ENCODE measurements around the gene CBX3. TPM values are rescaled to one million over a fixed set of nuclear protein-coding genes. Genes with fewer than 3 reads are reported as not detected.
"Not testable (repeated sequence)": the region's sequence is repeated elsewhere in the genome, so short reads cannot be mapped to it uniquely, and the experiment has no call there.

CBX3 gene
- total RNA-seq, 6 experiments from 2014 or later = 115 to 150 (median 140) TPM

GRCh38 chr7:26182283-26182682 lies 19.3 kb upstream of the CBX3 start:
- Mint-ChIP-seq H3K4me3 (no peak overlapping the region), H3K4me1 (ENCODE audit: low read depth) (peaks cover 45% of the 10 kb centered on the region), H3K27me3 (ENCODE audit: insufficient read depth) (peaks cover 7% of the 10 kb centered on the region), H3K9me3 (no peaks in the 10 kb centered on the region), H3K27ac (peak overlapping the region; percentile 28), H3K36me3 (ENCODE audit: low read depth) (peaks cover 35% of the 10 kb centered on the region)
- no peak for DNase-seq
- TF ChIP-seq, protein P1, sequence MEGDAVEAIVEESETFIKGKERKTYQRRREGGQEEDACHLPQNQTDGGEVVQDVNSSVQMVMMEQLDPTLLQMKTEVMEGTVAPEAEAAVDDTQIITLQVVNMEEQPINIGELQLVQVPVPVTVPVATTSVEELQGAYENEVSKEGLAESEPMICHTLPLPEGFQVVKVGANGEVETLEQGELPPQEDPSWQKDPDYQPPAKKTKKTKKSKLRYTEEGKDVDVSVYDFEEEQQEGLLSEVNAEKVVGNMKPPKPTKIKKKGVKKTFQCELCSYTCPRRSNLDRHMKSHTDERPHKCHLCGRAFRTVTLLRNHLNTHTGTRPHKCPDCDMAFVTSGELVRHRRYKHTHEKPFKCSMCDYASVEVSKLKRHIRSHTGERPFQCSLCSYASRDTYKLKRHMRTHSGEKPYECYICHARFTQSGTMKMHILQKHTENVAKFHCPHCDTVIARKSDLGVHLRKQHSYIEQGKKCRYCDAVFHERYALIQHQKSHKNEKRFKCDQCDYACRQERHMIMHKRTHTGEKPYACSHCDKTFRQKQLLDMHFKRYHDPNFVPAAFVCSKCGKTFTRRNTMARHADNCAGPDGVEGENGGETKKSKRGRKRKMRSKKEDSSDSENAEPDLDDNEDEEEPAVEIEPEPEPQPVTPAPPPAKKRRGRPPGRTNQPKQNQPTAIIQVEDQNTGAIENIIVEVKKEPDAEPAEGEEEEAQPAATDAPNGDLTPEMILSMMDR (IDR thresholded peaks at IDR 0.05) = no peak

GRCh38 chr7:26182706-26183105 lies 18.8 kb upstream of the CBX3 start:
- TF ChIP-seq, protein P1 (IDR thresholded peaks at IDR 0.05) = no peak
- no peak overlapping the region for H3K4me3 Mint-ChIP-seq
- peaks cover 7% of the 10 kb centered on the region for H3K27me3 Mint-ChIP-seq (ENCODE audit: insufficient read depth)
- no peaks in the 10 kb centered on the region for H3K9me3 Mint-ChIP-seq
- no peak for DNase-seq
- peaks cover 48% of the 10 kb centered on the region for H3K4me1 Mint-ChIP-seq (ENCODE audit: low read depth)
- H3K27ac Mint-ChIP-seq = peak overlapping the region; percentile 32
- peaks cover 39% of the 10 kb centered on the region for H3K36me3 Mint-ChIP-seq (ENCODE audit: low read depth)

- no peak for DNase-seq
- peaks cover 57% of the 10 kb centered on the region for H3K4me1 Mint-ChIP-seq (ENCODE audit: low read depth)
- no peaks in the 10 kb centered on the region for H3K9me3 Mint-ChIP-seq
- H3K36me3 Mint-ChIP-seq (ENCODE audit: low read depth) = peaks cover 49% of the 10 kb centered on the region
- TF ChIP-seq, protein P1 (IDR thresholded peaks at IDR 0.05) = 0 out of 2 replicates have a peak, but pooled peaks have one; percentile 12
- no peak overlapping the region for H3K4me3 Mint-ChIP-seq
- H3K27me3 Mint-ChIP-seq (ENCODE audit: insufficient read depth) = peaks cover 7% of the 10 kb centered on the region
- H3K27ac Mint-ChIP-seq = peak overlapping the region; percentile 76
These were observed 17.8 kb upstream of the CBX3 start for GRCh38 chr7:26183545-26184280.

- H3K27me3 Mint-ChIP-seq (ENCODE audit: insufficient read depth); DNase-seq; H3K4me3 Mint-ChIP-seq; H3K9me3 Mint-ChIP-seq: not testable (repeated sequence)
- Mint-ChIP-seq H3K36me3 (ENCODE audit: low read depth) (peaks cover 56% of the 10 kb centered on the region), H3K27ac (peak overlapping the region; percentile 76), H3K4me1 (ENCODE audit: low read depth) (peaks cover 65% of the 10 kb centered on the region)
These were observed 17.1 kb upstream of the CBX3 start for GRCh38 chr7:26184281-26185101.

DNA sequence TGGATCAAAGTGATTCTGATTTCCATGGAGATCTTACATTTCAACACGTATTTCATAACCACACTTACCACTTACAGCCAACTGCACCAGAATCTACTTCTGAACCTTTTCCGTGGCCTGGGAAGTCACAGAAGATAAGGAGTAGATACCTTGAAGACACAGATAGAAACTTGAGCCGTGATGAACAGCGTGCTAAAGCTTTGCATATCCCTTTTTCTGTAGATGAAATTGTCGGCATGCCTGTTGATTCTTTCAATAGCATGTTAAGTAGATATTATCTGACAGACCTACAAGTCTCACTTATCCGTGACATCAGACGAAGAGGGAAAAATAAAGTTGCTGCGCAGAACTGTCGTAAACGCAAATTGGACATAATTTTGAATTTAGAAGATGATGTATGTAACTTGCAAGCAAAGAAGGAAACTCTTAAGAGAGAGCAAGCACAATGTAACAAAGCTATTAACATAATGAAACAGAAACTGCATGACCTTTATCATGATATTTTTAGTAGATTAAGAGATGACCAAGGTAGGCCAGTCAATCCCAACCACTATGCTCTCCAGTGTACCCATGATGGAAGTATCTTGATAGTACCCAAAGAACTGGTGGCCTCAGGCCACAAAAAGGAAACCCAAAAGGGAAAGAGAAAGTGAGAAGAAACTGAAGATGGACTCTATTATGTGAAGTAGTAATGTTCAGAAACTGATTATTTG lies 16.3 kb upstream of the CBX3 start:
- Mint-ChIP-seq H3K4me3 (peak overlapping the region; percentile 30; the same call in 1 of the 2 replicates), H3K27ac (peak overlapping the region; percentile 76), H3K9me3 (no peaks in the 10 kb centered on the region), H3K36me3 (ENCODE audit: low read depth) (peaks cover 64% of the 10 kb centered on the region), H3K27me3 (ENCODE audit: insufficient read depth) (peaks cover 7% of the 10 kb centered on the region), H3K4me1 (ENCODE audit: low read depth) (peaks cover 68% of the 10 kb centered on the region)
- no peak for DNase-seq
- TF ChIP-seq, protein P1 (IDR thresholded peaks at IDR 0.05) = no peak
